OCI-LY7 (cell line): ENCODE measurements around the gene COL4A4.

ENCODE experiments used
- EZH2phosphoT487 ChIP-seq: fragments of 200-600 bp; sonication (generic); IDR thresholded peaks from 2 replicates; pipeline ENCODE4 v1.6.1; 2018; ENCODE audit warnings: low read depth, borderline replicate concordance, mild to moderate bottlenecking, mixed run types, antibody characterized with exemption, low read length, moderate library complexity, mixed read lengths
- TF ChIP-seq, protein P1 (sequence below): fragments of 200-600 bp; sonication (generic); conservative IDR thresholded peaks from 2 replicates; pipeline ENCODE4 v1.5.1; 2014; ENCODE audit warnings: mild to moderate bottlenecking, antibody characterized with exemption, low read length, moderate library complexity, mixed read lengths

- TF ChIP-seq, protein P1, sequence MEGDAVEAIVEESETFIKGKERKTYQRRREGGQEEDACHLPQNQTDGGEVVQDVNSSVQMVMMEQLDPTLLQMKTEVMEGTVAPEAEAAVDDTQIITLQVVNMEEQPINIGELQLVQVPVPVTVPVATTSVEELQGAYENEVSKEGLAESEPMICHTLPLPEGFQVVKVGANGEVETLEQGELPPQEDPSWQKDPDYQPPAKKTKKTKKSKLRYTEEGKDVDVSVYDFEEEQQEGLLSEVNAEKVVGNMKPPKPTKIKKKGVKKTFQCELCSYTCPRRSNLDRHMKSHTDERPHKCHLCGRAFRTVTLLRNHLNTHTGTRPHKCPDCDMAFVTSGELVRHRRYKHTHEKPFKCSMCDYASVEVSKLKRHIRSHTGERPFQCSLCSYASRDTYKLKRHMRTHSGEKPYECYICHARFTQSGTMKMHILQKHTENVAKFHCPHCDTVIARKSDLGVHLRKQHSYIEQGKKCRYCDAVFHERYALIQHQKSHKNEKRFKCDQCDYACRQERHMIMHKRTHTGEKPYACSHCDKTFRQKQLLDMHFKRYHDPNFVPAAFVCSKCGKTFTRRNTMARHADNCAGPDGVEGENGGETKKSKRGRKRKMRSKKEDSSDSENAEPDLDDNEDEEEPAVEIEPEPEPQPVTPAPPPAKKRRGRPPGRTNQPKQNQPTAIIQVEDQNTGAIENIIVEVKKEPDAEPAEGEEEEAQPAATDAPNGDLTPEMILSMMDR, result no peak
- no peak for TF ChIP-seq EZH2phosphoT487
Observed at GRCh38 chr2:227150222-227150936, 13.6 kb downstream of the COL4A4 start.
